NT2/D1 (cell line): ENCODE results near the gene SIK3.

ENCODE experiments used
- DNase-seq: peaks from one replicate; pipeline ENCODE4 v3.0.0-alpha.2; 2011; ENCODE audit warnings: low read depth, low spot score
- H3K27me3 ChIP-seq: 2 replicates; pipeline ENCODE4 v1.6.0; 2011; ENCODE audit warnings: mild to moderate bottlenecking; ENCODE audit not compliant: insufficient read length, insufficient read depth
- H3K36me3 ChIP-seq: 2 replicates; pipeline ENCODE4 v1.6.1; 2011; ENCODE audit warnings: mild to moderate bottlenecking, low read length, mixed read lengths; ENCODE audit not compliant: insufficient read depth, insufficient read length
- H3K4me1 ChIP-seq: 2 replicates; pipeline ENCODE4 v1.5.1; 2011; ENCODE audit not compliant: insufficient read depth, insufficient read length
- H3K4me3 ChIP-seq: 2 replicates; pipeline ENCODE4 v1.5.1; 2011; ENCODE audit warnings: low read depth; ENCODE audit not compliant: insufficient read length
- H3K9ac ChIP-seq: 2 replicates; pipeline ENCODE4 v1.6.0; 2011; ENCODE audit warnings: low read depth; ENCODE audit not compliant: insufficient read length
- H3K9me3 ChIP-seq: 2 replicates; pipeline ENCODE4 v1.5.1; 2011; ENCODE audit warnings: mild to moderate bottlenecking, low read length; ENCODE audit not compliant: insufficient read depth
- SUZ12 ChIP-seq: IDR thresholded peaks from 2 replicates; pipeline ENCODE4 v1.6.1; 2011; ENCODE audit not compliant: insufficient read length, insufficient read depth; ENCODE audit errors: extremely low read depth
- YY1 ChIP-seq: IDR thresholded peaks from 2 replicates; pipeline ENCODE4 v1.6.1; 2011; ENCODE audit not compliant: insufficient read length, insufficient read depth
- ZNF274 ChIP-seq: IDR thresholded peaks from 2 replicates; pipeline ENCODE4 v1.6.1; 2011; ENCODE audit warnings: mild to moderate bottlenecking, low read depth, low read length

SIK3 gene

DNA sequence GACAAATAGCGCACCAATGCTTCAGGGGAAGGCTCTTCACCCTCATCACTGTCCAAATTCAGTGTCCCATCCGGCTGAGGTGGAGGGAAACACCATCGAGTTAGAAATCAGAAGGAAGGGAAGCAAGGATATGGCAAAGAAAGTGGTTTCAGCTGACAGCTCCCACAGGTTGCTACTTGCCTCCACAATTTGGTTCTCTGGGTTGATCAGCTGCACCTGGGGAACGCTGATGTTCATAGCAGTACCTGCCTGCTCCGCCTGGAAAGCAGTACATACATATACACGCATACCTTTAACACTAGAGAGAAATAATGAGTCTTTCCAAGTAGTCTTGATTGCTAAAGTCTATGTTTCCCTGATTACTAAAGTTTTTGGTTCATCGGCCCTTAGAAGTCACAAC lies 223.0 kb downstream of the SIK3 start:
- DNase-seq: no peak
- TF ChIP-seq YY1 (no peak), SUZ12 (no peak), ZNF274 (no peak)
- Histone ChIP-seq H3K4me1 (no peaks in the 10 kb centered on the region), H3K36me3 (peaks cover 55% of the 10 kb centered on the region), H3K9ac (no peak overlapping the region), H3K9me3 (no peaks in the 10 kb centered on the region), H3K4me3 (no peak overlapping the region), H3K27me3 (no peaks in the 10 kb centered on the region)

DNA sequence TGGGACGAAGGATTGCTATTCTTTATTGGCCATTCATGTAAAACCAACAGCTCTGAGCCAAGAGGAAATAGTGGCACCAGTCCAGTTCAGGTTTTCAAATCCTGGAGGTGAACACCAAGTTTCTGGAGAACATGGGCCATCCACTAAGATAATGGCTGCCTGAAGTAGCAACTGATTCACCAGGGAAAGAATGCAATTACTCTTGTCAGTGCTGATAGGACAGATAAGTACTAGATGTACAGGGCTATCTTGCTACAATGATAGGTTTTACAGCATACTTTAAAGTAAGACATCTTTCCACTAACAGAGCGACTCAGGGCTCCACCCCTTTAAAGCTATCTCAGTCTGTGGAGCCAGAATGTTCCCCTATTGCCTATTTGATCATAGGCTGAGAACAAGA lies 224.0 kb downstream of the SIK3 start:
- no peak for DNase-seq
- no peaks in the 10 kb centered on the region for H3K27me3 ChIP-seq

DNA sequence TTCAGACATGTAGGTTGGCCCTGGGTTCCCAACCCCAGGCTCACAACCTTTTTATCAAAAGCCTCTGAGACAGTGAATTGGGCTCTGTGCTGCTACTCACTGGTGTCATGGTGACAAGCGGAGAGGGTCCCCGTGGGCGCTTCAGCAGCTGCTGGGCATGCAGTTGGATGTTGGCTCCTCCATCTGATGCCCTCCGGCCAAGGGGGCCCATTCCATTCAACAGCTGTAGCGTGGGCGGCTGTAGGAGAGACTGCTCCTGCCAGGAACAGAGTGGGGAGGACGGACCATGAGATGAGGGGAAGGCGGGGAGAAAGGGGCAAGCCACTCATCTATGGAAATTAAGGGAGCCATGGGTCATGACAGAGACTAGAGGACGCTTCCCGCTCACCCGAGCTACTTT lies 224.8 kb downstream of the SIK3 start:
- Histone ChIP-seq H3K36me3 (peaks cover 72% of the 10 kb centered on the region), H3K9me3 (no peaks in the 10 kb centered on the region), H3K4me1 (no peaks in the 10 kb centered on the region), H3K4me3 (no peak overlapping the region), H3K27me3 (no peaks in the 10 kb centered on the region), H3K9ac (no peak overlapping the region)
- TF ChIP-seq YY1: no peak
- TF ChIP-seq ZNF274: no peak
- no peak for TF ChIP-seq SUZ12
- no peak for DNase-seq

More for the DNA sequence above, 224.0 kb downstream of the SIK3 start:
- no peaks in the 10 kb centered on the region for H3K9me3 ChIP-seq
- no peak overlapping the region for H3K4me3 ChIP-seq
- H3K9ac ChIP-seq: no peak overlapping the region
- no peaks in the 10 kb centered on the region for H3K4me1 ChIP-seq
- no peak for TF ChIP-seq SUZ12
- TF ChIP-seq YY1: no peak
- no peak for TF ChIP-seq ZNF274
- peaks cover 63% of the 10 kb centered on the region for H3K36me3 ChIP-seq

DNA sequence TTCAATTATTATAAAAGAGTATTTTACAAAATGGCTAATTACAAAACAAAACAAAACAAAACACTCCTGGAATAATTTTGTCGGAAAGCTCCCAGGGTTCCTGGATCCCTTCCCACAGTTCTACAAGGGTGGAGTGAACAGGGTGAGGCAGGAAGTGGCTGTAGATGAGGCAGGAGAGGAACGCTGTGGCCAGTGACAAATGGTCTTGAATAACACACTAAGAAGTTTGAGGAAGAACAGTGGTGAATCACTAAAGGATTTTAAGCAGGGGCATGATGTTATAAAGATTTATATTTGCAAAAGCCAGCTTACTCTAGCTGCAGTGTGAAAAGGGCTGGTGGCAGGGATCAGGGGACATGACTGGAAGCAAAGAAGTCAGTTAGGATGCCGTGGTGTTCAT lies 227.0 kb downstream of the SIK3 start:
- Histone ChIP-seq H3K36me3 (peaks cover 82% of the 10 kb centered on the region), H3K4me1 (no peaks in the 10 kb centered on the region), H3K9ac (no peak overlapping the region), H3K4me3 (no peak overlapping the region), H3K27me3 (no peaks in the 10 kb centered on the region), H3K9me3 (no peaks in the 10 kb centered on the region)
- no peak for DNase-seq
- TF ChIP-seq SUZ12 (no peak), YY1 (no peak), ZNF274 (no peak)

DNA sequence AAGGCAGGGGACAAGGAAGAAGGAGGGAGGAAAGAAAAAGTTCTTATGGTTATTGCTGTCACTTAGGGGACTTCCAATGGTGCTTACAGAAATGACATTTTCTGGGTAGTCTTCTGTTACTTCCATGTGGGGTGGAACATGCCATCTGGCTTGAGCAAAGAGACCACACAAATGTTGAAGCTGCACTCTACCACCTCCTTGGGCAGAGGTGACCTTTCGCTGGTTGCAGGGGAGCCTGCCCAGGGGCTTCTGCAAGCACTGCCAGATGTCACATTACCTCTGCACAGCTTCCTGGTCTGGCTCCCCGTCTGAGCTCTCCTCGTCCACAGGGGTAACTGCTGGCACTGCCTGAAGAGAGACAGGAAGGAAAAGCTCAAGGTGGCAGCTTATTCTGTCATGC lies 228.2 kb downstream of the SIK3 start:
- DNase-seq: no peak
- H3K4me3 ChIP-seq: no peak overlapping the region
- no peaks in the 10 kb centered on the region for H3K9me3 ChIP-seq
- H3K4me1 ChIP-seq: no peaks in the 10 kb centered on the region
- peaks cover 72% of the 10 kb centered on the region for H3K36me3 ChIP-seq
- no peaks in the 10 kb centered on the region for H3K27me3 ChIP-seq
- no peak overlapping the region for H3K9ac ChIP-seq
- no peak for TF ChIP-seq YY1
- TF ChIP-seq SUZ12: no peak
- no peak for TF ChIP-seq ZNF274

DNA sequence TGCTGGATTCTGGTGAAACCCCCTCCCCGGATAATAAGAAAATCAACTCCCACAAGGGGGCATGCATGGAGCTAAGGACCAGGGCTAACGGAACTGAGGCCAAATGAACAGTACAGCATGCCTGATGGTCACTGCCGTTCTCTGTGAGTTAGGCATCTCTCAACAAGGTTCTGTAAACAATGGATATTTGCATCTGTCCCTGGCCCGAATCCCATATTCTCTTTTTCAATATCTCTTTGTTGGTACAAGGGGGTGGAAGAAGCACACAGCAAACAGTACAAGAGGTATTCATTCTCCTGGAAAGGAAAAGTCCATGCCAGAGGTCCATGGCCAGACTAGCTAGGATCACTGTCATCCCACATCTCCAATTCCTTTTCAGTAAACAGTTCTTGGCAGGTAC lies 228.6 kb downstream of the SIK3 start:
- no peak for DNase-seq
- Histone ChIP-seq H3K36me3 (peaks cover 71% of the 10 kb centered on the region), H3K27me3 (no peaks in the 10 kb centered on the region), H3K9ac (no peak overlapping the region), H3K4me3 (no peak overlapping the region), H3K9me3 (no peaks in the 10 kb centered on the region), H3K4me1 (no peaks in the 10 kb centered on the region)
- TF ChIP-seq ZNF274: no peak
- no peak for TF ChIP-seq SUZ12
- TF ChIP-seq YY1: no peak

DNA sequence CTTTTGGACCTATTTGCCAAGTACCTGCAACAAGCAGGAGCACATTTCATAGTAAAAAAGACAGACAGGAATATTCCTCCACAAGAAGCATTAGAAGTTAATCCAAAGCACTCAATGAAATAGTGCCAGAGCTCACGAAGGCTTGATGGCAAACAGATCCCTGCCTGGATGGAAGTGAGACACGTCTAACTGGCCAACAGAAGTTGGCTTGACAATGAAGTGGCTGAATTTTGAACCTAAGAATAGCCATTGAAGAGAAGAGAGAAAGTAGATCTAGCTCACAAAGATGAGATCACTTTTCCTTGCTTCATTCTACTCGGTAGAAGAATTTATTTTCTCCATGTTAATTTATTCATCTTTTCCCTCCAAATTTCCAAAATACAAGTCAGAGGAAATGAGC lies 230.2 kb downstream of the SIK3 start:
- Histone ChIP-seq H3K4me1 (no peaks in the 10 kb centered on the region), H3K27me3 (no peaks in the 10 kb centered on the region), H3K36me3 (peaks cover 71% of the 10 kb centered on the region), H3K4me3 (no peak overlapping the region), H3K9ac (no peak overlapping the region), H3K9me3 (no peaks in the 10 kb centered on the region)
- no peak for DNase-seq
- TF ChIP-seq YY1 (no peak), ZNF274 (no peak), SUZ12 (no peak)

DNA sequence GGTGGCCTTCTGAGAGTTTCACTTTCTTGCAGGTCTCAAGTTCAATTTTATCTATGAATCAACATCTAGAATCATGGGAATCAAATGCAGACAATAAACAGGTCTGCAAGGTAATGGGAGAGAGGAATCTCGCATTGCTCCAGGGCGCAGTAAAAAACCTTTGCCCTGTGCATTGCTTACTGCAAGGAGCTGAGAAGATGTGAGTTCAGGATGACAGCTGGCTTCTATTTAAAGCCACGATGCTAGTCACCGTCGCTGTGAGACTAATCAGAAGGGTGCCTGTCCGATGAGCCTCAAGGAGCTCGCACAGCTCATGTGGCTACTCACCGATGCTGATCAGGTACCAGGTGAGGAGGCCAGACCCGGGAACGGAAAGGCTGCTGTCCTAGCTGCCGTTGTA lies 230.6 kb downstream of the SIK3 start:
- Histone ChIP-seq H3K4me3 (no peak overlapping the region), H3K36me3 (peaks cover 67% of the 10 kb centered on the region), H3K27me3 (no peaks in the 10 kb centered on the region), H3K9ac (no peak overlapping the region), H3K9me3 (no peaks in the 10 kb centered on the region), H3K4me1 (no peaks in the 10 kb centered on the region)
- no peak for DNase-seq
- no peak for TF ChIP-seq ZNF274
- no peak for TF ChIP-seq YY1
- TF ChIP-seq SUZ12: no peak
